Glutamatergic neuron (in vitro differentiated cells): ENCODE measurements around the gene TANGO6. TPM values are rescaled to one million over a fixed set of nuclear protein-coding genes. Genes with fewer than 3 reads are reported as not detected.

Experiments
- DNase-seq: peaks from one replicate; pipeline ENCODE4 v3.0.0; 2022
- H3K27ac Mint-ChIP-seq: one replicate; pipeline ENCODE4 v1.8.0; 2020; ENCODE audit warnings: mild to moderate bottlenecking, mixed read lengths, inconsistent platforms; ENCODE audit not compliant: unreplicated experiment
- H3K27me3 Mint-ChIP-seq: one replicate; pipeline ENCODE4 v1.8.0; 2020; ENCODE audit warnings: mild to moderate bottlenecking, moderate library complexity, mixed read lengths, inconsistent platforms; ENCODE audit not compliant: unreplicated experiment
- H3K36me3 Mint-ChIP-seq: one replicate; pipeline ENCODE4 v1.8.0; 2020; ENCODE audit warnings: mild to moderate bottlenecking, mixed read lengths, inconsistent platforms; ENCODE audit not compliant: unreplicated experiment
- H3K4me1 Mint-ChIP-seq: one replicate; pipeline ENCODE4 v1.8.0; 2020; ENCODE audit warnings: mild to moderate bottlenecking, low read depth, mixed read lengths, inconsistent platforms; ENCODE audit not compliant: unreplicated experiment
- H3K4me3 Mint-ChIP-seq: one replicate; pipeline ENCODE4 v1.8.0; 2020; ENCODE audit warnings: mild to moderate bottlenecking, mixed read lengths, inconsistent platforms; ENCODE audit not compliant: unreplicated experiment
- H3K9me3 Mint-ChIP-seq: one replicate; pipeline ENCODE4 v1.8.0; 2020; ENCODE audit warnings: mild to moderate bottlenecking, moderate library complexity, mixed read lengths, inconsistent platforms; ENCODE audit not compliant: unreplicated experiment
- CTCF ChIP-seq: fragments of 200-600 bp; sonication (generic); IDR thresholded peaks from one replicate; pipeline ENCODE4 v1.5.0; 2021; ENCODE audit not compliant: partially characterized antibody, unreplicated experiment
- total RNA-seq: library from RNA; stranded (reverse); fragmentation: NEBNext Ultra II Directional; extraction: Animal tissue kit (Norgen Biotek cat#: 25700); gene quantifications from one replicate; pipeline ENCODE4 v1.2.1, GENCODE V29; 2021; ENCODE audit not compliant: unreplicated experiment

Gene TANGO6
- total RNA-seq, 1 donor from 2014 or later = 16.1 TPM

- no peak overlapping the region for H3K27ac Mint-ChIP-seq
- no peaks in the 10 kb centered on the region for H3K27me3 Mint-ChIP-seq
- DNase-seq = no peak
- no peaks in the 10 kb centered on the region for H3K36me3 Mint-ChIP-seq
- no peak for TF ChIP-seq CTCF
- no peaks in the 10 kb centered on the region for H3K9me3 Mint-ChIP-seq
- no peak overlapping the region for H3K4me3 Mint-ChIP-seq
- H3K4me1 Mint-ChIP-seq = no peaks in the 10 kb centered on the region
These were observed 30.5 kb downstream of the TANGO6 start for GRCh38 chr16:68873635-68874471.

GRCh38 chr16:68875871-68876270 lies 32.5 kb downstream of the TANGO6 start:
- H3K9me3 Mint-ChIP-seq = no peaks in the 10 kb centered on the region

GRCh38 chr16:68883685-68884084 lies 40.4 kb downstream of the TANGO6 start:
- no peaks in the 10 kb centered on the region for H3K9me3 Mint-ChIP-seq
- no peaks in the 10 kb centered on the region for H3K27me3 Mint-ChIP-seq
- TF ChIP-seq CTCF = no peak
- no peak overlapping the region for H3K4me3 Mint-ChIP-seq
- no peak for DNase-seq
- H3K27ac Mint-ChIP-seq = no peak overlapping the region
- no peaks in the 10 kb centered on the region for H3K36me3 Mint-ChIP-seq
- no peaks in the 10 kb centered on the region for H3K4me1 Mint-ChIP-seq

More at GRCh38 chr16:68875871-68876270, 32.5 kb downstream of the TANGO6 start:
- H3K27me3 Mint-ChIP-seq = no peaks in the 10 kb centered on the region
- H3K36me3 Mint-ChIP-seq = no peaks in the 10 kb centered on the region
- DNase-seq = no peak
- H3K4me1 Mint-ChIP-seq = no peaks in the 10 kb centered on the region
- H3K4me3 Mint-ChIP-seq = no peak overlapping the region
- TF ChIP-seq CTCF = no peak
- H3K27ac Mint-ChIP-seq = no peak overlapping the region

GRCh38 chr16:68884401-68884800 lies 41.1 kb downstream of the TANGO6 start:
- Mint-ChIP-seq H3K36me3 (no peaks in the 10 kb centered on the region), H3K4me3 (no peak overlapping the region), H3K27me3 (no peaks in the 10 kb centered on the region), H3K9me3 (no peaks in the 10 kb centered on the region), H3K27ac (no peak overlapping the region), H3K4me1 (no peaks in the 10 kb centered on the region)
- no peak for DNase-seq
- TF ChIP-seq CTCF = no peak

- H3K9me3 Mint-ChIP-seq = no peaks in the 10 kb centered on the region
- no peaks in the 10 kb centered on the region for H3K27me3 Mint-ChIP-seq
- no peaks in the 10 kb centered on the region for H3K4me1 Mint-ChIP-seq
- H3K27ac Mint-ChIP-seq = no peak overlapping the region
- no peaks in the 10 kb centered on the region for H3K36me3 Mint-ChIP-seq
- TF ChIP-seq CTCF = no peak
- no peak overlapping the region for H3K4me3 Mint-ChIP-seq
- DNase-seq = no peak
These were observed 41.8 kb downstream of the TANGO6 start for GRCh38 chr16:68884861-68885720.
